Activated naive CD4-positive, alpha-beta T cell treated with anti-CD3 and anti-CD28 coated beads, Interleukin-2, amount 10 ng/mL, durations not matched to agents 7 days and 5 days (primary cell): Measurements from ENCODE around the gene REV3L.

Source experiments
- CTCF ChIA-PET: fragments of 350-600 bp; sonication (Branson Sonifier 250); formaldehyde crosslinking; loops from one replicate; lab custom pipeline; 2021; ENCODE audit warnings: antibody characterized with exemption; lab: Charles Lee
- DNase-seq: peaks from one replicate; pipeline ENCODE4 v3.0.0-alpha.2; 2020
- H3K27ac Mint-ChIP-seq: one replicate; pipeline ENCODE4 v1.8.0; 2021; ENCODE audit warnings: mild to moderate bottlenecking, moderate library complexity, mixed read lengths
- H3K27me3 Mint-ChIP-seq: one replicate; pipeline ENCODE4 v1.8.0; 2021; ENCODE audit warnings: mild to moderate bottlenecking, mixed read lengths
- H3K36me3 Mint-ChIP-seq: one replicate; pipeline ENCODE4 v1.8.0; 2021; ENCODE audit warnings: mixed read lengths
- H3K4me1 Mint-ChIP-seq: one replicate; pipeline ENCODE4 v1.8.0; 2021; ENCODE audit warnings: mixed read lengths
- H3K4me3 Mint-ChIP-seq: one replicate; pipeline ENCODE4 v1.8.0; 2021; ENCODE audit warnings: mild to moderate bottlenecking, moderate library complexity, mixed read lengths
- H3K9me3 Mint-ChIP-seq: one replicate; pipeline ENCODE4 v1.8.0; 2021; ENCODE audit warnings: mixed read lengths

Gene REV3L, protein sequence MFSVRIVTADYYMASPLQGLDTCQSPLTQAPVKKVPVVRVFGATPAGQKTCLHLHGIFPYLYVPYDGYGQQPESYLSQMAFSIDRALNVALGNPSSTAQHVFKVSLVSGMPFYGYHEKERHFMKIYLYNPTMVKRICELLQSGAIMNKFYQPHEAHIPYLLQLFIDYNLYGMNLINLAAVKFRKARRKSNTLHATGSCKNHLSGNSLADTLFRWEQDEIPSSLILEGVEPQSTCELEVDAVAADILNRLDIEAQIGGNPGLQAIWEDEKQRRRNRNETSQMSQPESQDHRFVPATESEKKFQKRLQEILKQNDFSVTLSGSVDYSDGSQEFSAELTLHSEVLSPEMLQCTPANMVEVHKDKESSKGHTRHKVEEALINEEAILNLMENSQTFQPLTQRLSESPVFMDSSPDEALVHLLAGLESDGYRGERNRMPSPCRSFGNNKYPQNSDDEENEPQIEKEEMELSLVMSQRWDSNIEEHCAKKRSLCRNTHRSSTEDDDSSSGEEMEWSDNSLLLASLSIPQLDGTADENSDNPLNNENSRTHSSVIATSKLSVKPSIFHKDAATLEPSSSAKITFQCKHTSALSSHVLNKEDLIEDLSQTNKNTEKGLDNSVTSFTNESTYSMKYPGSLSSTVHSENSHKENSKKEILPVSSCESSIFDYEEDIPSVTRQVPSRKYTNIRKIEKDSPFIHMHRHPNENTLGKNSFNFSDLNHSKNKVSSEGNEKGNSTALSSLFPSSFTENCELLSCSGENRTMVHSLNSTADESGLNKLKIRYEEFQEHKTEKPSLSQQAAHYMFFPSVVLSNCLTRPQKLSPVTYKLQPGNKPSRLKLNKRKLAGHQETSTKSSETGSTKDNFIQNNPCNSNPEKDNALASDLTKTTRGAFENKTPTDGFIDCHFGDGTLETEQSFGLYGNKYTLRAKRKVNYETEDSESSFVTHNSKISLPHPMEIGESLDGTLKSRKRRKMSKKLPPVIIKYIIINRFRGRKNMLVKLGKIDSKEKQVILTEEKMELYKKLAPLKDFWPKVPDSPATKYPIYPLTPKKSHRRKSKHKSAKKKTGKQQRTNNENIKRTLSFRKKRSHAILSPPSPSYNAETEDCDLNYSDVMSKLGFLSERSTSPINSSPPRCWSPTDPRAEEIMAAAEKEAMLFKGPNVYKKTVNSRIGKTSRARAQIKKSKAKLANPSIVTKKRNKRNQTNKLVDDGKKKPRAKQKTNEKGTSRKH (N-terminal part only)

DNA sequence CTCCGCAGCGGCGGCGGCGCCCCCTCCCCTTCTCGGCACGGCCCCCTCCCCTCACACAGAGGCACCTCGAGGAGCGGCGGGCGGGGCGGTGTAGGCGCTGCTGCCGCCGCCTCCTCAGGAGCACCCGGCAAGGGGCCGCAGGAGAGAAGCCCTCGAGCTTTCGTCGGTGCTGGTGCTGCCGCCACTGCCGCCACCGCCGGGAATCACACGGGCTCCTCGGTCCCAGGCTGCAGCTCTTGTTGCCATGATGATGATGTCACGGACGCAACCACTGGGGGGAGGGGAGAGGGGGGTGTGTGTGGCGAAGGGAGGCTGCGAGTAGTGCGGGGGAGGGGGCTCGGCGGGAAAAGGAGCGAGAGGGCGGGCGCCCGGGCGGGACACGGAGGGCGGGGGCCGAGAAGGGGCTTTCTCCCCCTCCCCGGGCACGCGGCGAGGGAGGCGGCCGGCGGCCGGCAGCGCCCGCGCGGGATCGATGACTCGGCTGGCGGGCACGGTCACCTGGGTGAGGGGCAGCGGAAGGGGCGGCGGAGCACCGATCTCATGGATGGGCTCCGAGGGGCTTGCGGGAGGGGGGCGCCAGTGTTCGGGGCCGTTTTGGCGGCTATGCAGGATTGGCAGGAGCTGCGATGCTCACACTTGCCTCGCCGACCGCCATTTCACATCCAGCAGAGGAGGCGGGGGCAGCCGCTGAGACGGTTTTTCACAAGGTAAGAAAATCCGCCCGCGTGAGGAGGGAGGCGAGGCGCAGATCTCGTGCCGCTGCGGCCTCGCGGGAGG, at the start of gene REV3L:
TSS of gene REV3L (minus strand) at position 260 of the 777 bp plus-strand sequence. CDS start 330 bp downstream, outside the sequence.
- peak; percentile 91 for DNase-seq
- Mint-ChIP-seq H3K4me1 (peaks cover 56% of the 10 kb centered on the region), H3K27ac (peak within 1 kb of the TSS; percentile 100), H3K36me3 (peaks cover 5% of the 10 kb centered on the region), H3K9me3 (peaks cover 6% of the 10 kb centered on the region), H3K27me3 (no peaks in the 10 kb centered on the region), H3K4me3 (peak within 1 kb of the TSS; percentile 98)
- CTCF ChIA-PET: interaction anchor here (2.0 to 2.9 kb wide), 2 partner anchors 82 to 224 kb away, joined by 6 to 16 read pairs; a partner anchor contains a TSS

DNA sequence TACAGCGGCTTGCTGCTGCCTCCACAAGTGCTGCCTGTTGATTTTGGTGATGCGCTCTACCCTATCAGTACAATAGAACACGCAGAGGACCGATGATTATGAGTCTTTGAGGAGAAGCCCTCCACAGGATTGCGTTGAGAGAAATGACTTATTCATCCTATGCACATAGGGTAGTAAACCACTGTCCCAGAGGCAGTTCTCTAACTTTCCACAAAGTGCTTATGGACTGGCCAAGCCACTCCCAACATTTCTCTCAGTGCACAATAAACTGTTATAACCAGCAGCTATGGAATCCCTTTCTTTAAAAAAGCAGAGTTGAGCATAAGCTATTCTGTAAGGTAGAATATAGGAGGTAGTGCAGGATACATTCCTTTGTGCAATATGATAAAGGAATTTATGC, 48.2 kb upstream of the REV3L start:
- CTCF ChIA-PET: interaction anchor here (1.0 to 1.2 kb wide), 2 partner anchors 9 to 102 kb away, joined by 3 to 4 read pairs; no protein-coding TSS in a partner anchor
- no peak overlapping the region for H3K27ac Mint-ChIP-seq
- H3K4me1 Mint-ChIP-seq: peaks cover 22% of the 10 kb centered on the region
- no peaks in the 10 kb centered on the region for H3K9me3 Mint-ChIP-seq
- H3K36me3 Mint-ChIP-seq: no peaks in the 10 kb centered on the region
- H3K27me3 Mint-ChIP-seq: no peaks in the 10 kb centered on the region
- no peak overlapping the region for H3K4me3 Mint-ChIP-seq
- no peak for DNase-seq

DNA sequence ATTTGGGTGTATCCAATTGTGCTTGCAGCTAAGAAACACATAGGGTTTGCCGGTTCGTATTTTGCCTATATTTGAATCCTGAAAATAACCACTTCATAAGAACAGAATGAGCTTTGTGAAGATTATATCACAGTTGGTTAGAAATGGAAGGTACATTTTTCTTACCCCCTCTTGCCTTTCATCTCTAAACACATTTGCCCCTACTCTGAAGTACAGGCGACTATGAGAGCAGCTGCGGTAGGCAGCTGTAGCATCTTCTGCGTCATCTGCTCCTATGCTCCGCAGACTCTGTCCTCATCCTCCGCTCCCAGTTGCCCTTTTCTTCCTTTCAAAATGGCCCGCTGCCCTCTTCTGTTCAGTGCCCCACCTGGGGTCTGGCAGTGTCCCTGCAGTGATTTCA, 47.6 kb upstream of the REV3L start:
- Mint-ChIP-seq H3K27ac (no peak overlapping the region), H3K4me3 (no peak overlapping the region), H3K36me3 (no peaks in the 10 kb centered on the region), H3K9me3 (no peaks in the 10 kb centered on the region), H3K27me3 (no peaks in the 10 kb centered on the region), H3K4me1 (peaks cover 22% of the 10 kb centered on the region)
- CTCF ChIA-PET: interaction anchor here (1.2 kb wide), 1 partner anchor 9 kb away, joined by 4 read pairs; no protein-coding TSS in a partner anchor
- no peak for DNase-seq

DNA sequence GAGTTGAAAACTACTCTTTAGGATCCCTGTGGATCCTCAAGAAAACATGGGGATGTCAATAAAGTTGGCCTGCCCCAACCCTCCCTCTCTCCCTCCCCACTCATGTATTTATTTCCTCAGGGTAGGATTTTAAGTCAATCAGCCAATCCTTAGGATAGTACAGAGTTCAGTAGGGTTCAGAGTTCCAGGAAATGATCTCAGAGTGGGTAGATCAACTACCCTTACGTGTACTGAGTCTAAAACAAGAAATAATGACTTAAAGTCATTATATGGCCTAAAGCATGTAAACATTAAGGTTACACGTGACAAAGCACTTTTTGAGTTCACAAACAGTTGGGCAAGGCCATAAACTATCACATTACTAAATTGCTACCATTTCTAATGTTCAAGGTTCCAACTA, 47.2 kb upstream of the REV3L start:
- Mint-ChIP-seq H3K36me3 (no peaks in the 10 kb centered on the region), H3K9me3 (no peaks in the 10 kb centered on the region), H3K4me1 (peaks cover 22% of the 10 kb centered on the region), H3K27me3 (no peaks in the 10 kb centered on the region), H3K4me3 (no peak overlapping the region), H3K27ac (no peak overlapping the region)
- no peak for DNase-seq
- CTCF ChIA-PET: interaction anchor here (1.2 kb wide), 1 partner anchor 10 kb away, joined by 4 read pairs; no protein-coding TSS in a partner anchor

DNA sequence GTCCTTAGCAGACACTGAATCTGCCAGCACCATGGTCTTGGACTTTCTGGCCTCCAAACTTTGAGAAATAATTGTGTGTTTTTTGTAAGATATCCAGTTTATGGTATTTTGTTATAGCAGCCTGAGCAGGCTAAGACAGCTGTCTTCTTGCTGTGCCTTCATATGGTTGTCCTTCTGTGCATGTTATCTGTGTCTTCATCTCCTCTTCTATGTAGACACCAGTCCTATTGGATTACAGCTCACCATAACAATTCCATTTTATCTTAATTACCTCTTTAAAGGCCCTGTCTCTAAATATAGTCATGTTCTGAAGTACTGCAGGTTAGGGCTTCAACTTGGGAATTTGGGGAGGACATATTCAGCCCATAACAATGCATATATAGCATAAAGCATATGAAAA, 44.3 kb upstream of the REV3L start:
- CTCF ChIA-PET: no interaction called here
- Mint-ChIP-seq H3K4me1 (peaks cover 19% of the 10 kb centered on the region), H3K27me3 (no peaks in the 10 kb centered on the region), H3K4me3 (no peak overlapping the region), H3K36me3 (peaks cover 1% of the 10 kb centered on the region), H3K27ac (no peak overlapping the region), H3K9me3 (no peaks in the 10 kb centered on the region)
- no peak for DNase-seq

DNA sequence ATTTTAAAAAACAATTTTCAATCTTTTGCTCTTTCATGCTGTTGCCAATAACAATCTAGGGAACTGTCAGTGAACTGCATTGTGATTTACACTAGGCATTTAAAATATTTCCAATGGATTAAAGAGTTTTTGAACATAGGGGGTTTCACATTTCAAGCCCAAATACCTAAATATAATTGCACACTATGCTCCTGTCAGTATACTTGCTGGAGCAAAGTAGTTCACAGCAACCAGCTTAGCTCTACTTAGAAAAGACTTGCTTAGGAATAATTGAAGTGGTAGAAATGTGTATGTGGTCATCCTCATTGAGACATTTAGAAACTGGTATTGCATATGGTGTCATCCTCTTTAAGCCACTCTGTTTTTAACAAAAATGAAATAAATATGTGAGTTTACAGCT, 41.7 kb upstream of the REV3L start:
- no peak for DNase-seq
- no peak overlapping the region for H3K27ac Mint-ChIP-seq
- CTCF ChIA-PET: interaction anchor here (1.2 to 2.1 kb wide), 2 partner anchors 12 to 17 kb away, joined by 3 to 5 read pairs; no protein-coding TSS in a partner anchor
- no peaks in the 10 kb centered on the region for H3K27me3 Mint-ChIP-seq
- peaks cover 1% of the 10 kb centered on the region for H3K36me3 Mint-ChIP-seq
- no peaks in the 10 kb centered on the region for H3K9me3 Mint-ChIP-seq
- no peak overlapping the region for H3K4me3 Mint-ChIP-seq
- H3K4me1 Mint-ChIP-seq: peaks cover 17% of the 10 kb centered on the region

DNA sequence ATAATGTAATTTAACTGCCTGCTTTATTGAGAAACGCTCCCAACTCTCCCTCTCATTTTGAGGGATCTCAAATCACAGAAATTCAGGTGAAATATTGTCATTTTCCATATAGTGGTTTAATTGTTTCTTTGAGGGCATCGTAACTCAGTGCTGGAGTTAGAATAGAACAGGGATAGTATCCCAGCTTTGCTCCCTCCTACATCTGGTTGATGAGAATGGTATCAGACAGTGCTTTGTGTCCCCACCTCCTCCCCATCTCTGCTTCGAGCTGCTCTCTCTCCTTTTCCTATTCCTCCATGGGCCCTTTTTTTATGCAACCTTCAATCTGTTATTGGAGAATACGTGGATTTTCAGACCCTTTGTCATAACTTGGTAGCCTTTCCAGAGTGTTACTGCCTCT, 41.2 kb upstream of the REV3L start:
- CTCF ChIA-PET: interaction anchor here (1.2 kb wide), 1 partner anchor 13 kb away, joined by 3 read pairs; no protein-coding TSS in a partner anchor
- H3K27ac Mint-ChIP-seq: no peak overlapping the region

DNA sequence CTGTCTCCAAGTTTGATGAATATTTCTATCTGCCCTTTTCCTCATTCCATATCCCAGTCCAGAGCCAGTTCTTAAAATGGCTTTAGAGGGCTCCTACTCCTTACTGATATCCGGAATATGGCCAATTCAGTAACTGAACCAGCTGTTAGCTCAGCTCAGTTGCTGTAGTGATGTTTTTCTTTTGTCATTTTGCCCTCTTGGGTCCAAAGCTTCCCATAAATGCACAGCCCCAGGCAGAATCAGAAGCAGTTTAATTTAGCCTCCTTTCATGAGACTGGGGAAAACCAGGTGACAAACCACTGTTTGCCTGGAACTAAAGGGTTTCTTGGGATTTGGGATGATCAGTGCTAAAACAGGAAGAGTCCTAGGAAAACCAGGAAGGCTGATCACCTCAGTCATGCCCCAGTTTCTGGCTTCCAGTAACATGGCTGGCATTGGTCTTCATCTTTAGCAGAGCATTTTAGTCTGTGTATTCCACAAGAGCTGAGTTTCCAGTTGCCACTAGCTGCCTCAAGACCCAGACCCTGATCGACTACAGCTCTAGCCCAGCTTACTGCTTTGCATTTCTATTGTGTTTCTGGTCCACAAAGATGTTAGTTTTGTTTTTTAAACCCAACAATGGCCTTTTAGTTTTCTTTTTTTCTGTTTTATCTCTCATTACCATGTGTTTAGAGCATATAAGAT, 40.6 kb upstream of the REV3L start:
- CTCF ChIA-PET: no interaction called here
- H3K27ac Mint-ChIP-seq: no peak overlapping the region
- H3K36me3 Mint-ChIP-seq: peaks cover 1% of the 10 kb centered on the region
- H3K4me3 Mint-ChIP-seq: no peak overlapping the region
- no peaks in the 10 kb centered on the region for H3K27me3 Mint-ChIP-seq
- H3K4me1 Mint-ChIP-seq: peaks cover 17% of the 10 kb centered on the region
- DNase-seq: no peak
- H3K9me3 Mint-ChIP-seq: no peaks in the 10 kb centered on the region

More for the DNA sequence above, 41.2 kb upstream of the REV3L start:
- Mint-ChIP-seq H3K27me3 (no peaks in the 10 kb centered on the region), H3K9me3 (no peaks in the 10 kb centered on the region), H3K4me3 (no peak overlapping the region), H3K36me3 (peaks cover 1% of the 10 kb centered on the region), H3K4me1 (peaks cover 17% of the 10 kb centered on the region)
- DNase-seq: no peak

DNA sequence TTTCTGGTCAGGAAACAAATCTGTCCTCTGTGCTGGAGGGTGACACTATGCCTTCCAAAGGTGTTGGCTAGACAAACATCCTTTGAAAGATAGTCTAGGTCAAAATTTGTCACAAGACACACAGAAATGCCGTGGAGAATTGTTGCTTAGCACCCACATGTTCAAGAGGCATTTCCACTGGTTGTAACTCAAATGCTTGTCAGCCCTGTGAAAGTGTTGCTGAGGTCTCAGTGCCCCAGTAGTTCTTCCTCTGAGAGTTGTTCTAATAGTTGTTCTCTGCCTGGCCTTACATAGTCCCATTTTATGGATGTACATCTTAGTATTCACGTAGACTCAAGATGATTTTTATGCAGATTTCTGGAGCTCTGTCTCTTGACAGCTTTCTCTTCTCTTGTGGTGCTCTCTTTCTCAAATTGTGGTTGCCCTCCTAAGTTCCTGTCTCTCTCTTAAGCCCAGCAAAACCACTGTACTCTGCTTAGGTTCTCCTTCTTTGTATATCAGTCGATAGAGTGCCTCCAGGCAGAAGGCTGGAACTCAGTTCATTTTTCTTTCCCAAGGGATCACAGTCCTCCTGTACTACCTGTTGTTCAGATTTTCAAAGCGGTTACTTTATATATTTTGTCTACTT, 39.5 kb upstream of the REV3L start:
- H3K27ac Mint-ChIP-seq: peak overlapping the region; percentile 3
- H3K27me3 Mint-ChIP-seq: no peaks in the 10 kb centered on the region
- peaks cover 1% of the 10 kb centered on the region for H3K36me3 Mint-ChIP-seq
- H3K4me3 Mint-ChIP-seq: no peak overlapping the region
- CTCF ChIA-PET: interaction anchor here (0.7 kb wide), 1 partner anchor 25 kb away, joined by 3 read pairs; no protein-coding TSS in a partner anchor
- H3K9me3 Mint-ChIP-seq: no peaks in the 10 kb centered on the region
- DNase-seq: no peak
- peaks cover 20% of the 10 kb centered on the region for H3K4me1 Mint-ChIP-seq

DNA sequence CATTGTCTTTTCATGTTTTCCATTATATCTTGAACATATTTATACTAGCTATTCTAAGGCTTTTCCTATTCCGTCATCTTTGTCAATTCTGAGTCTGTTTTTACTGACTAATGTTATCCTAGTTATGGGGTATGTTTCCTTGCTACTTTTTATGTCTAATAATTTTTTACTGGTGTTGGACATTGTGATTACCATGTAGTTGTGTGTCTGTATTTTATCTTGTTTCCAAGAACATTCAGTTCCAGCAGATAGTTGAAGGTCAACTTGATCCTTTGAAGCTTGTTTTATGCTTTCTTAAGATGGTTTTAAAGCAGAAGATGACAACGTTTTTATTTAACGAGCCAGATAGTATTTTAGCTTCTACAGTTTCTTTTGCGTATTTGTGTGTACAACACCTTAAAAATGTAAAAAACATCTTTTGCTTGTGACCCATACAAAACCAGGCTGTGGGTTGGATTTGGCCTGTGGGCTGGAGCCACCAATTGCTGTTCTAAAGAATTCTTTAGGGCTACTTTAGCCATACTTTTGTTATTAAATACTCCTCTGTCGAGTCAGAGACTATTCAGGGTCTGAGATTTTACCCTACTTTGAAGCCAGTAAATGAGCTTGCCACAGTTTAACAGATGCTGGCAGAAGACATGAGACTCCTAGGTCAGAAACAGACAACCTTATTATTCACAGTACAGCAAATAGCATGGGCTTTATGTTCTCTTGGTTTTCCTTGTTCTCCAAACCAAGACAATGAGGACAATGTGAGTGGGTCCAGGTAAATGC, 38.7 kb upstream of the REV3L start:
- CTCF ChIA-PET: no interaction called here
- H3K9me3 Mint-ChIP-seq: no peaks in the 10 kb centered on the region

DNA sequence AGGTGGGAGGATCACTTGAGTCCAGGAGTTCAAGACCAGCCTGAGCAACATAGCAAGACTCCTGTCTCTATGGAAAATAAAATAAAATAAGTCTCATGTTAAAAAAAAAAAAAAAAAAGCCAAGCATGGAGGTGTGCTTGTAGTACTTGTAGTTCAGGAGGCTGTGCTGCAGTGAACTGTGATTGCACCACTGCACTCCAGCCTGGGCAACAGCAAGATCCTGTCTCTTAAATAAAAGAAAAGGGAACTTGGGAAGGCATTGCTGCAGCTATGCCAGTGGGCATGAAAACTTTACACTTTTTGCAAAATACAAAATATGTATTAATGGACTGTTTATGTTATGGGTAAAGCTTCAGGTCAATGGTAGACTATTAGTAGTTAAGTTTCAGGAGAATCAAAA, 37.5 kb upstream of the REV3L start:
- no peaks in the 10 kb centered on the region for H3K9me3 Mint-ChIP-seq
- DNase-seq: no peak
- H3K36me3 Mint-ChIP-seq: peaks cover 1% of the 10 kb centered on the region
- no peaks in the 10 kb centered on the region for H3K27me3 Mint-ChIP-seq
- no peak overlapping the region for H3K27ac Mint-ChIP-seq
- H3K4me1 Mint-ChIP-seq: peaks cover 20% of the 10 kb centered on the region
- H3K4me3 Mint-ChIP-seq: no peak overlapping the region
- CTCF ChIA-PET: no interaction called here

More for the DNA sequence above, 38.7 kb upstream of the REV3L start:
- Mint-ChIP-seq H3K4me1 (peaks cover 20% of the 10 kb centered on the region), H3K36me3 (peaks cover 1% of the 10 kb centered on the region), H3K4me3 (no peak overlapping the region), H3K27ac (no peak overlapping the region), H3K27me3 (no peaks in the 10 kb centered on the region)
- no peak for DNase-seq

DNA sequence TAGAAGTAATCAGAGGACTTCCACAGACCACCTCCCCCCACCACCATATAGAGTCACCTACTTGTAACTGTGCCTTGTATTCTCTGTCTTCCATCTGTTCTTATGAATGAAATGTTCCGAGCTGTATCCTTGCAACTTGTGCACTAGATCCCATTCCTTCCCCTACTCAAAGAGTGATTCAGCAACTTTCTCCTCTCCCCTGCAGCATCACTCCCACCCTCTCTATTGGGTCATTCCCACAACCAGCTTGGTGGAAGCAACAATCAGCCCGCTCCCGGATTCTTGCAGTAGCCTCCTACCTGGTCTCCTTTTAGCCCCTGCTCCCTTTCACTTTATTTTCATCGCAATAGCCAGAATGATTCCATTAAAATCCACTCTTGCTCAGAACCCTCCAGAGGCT, 34.9 kb upstream of the REV3L start:
- no peak overlapping the region for H3K27ac Mint-ChIP-seq
- CTCF ChIA-PET: no interaction called here

More for the DNA sequence above, 34.9 kb upstream of the REV3L start:
- Mint-ChIP-seq H3K4me1 (peaks cover 15% of the 10 kb centered on the region), H3K4me3 (no peak overlapping the region), H3K27me3 (no peaks in the 10 kb centered on the region), H3K9me3 (no peaks in the 10 kb centered on the region), H3K36me3 (peaks cover 1% of the 10 kb centered on the region)
- no peak for DNase-seq
